Mesodermal cell (in vitro differentiated cells): ENCODE results near the gene ARMC8.

ENCODE experiments used
- H3K27ac ChIP-seq: 2 replicates; pipeline ENCODE4 v1.7.0; 2013; ENCODE audit warnings: mild to moderate bottlenecking, low read depth, low read length, moderate library complexity; ENCODE audit not compliant: severe bottlenecking
- H3K36me3 ChIP-seq: 2 replicates; pipeline ENCODE4 v1.7.1; 2013; ENCODE audit warnings: mild to moderate bottlenecking, low read length, moderate library complexity; ENCODE audit not compliant: control insufficient read depth, insufficient read depth
- H3K4me1 ChIP-seq: one replicate; pipeline ENCODE4 v1.7.1; 2013; ENCODE audit warnings: mild to moderate bottlenecking, low read length; ENCODE audit not compliant: insufficient read depth, control insufficient read depth, poor library complexity, severe bottlenecking
- H3K4me3 ChIP-seq: 2 replicates; pipeline ENCODE4 v1.7.0; 2013; ENCODE audit warnings: low read length, control low read depth, mild to moderate bottlenecking; ENCODE audit not compliant: insufficient read depth, poor library complexity, severe bottlenecking; ENCODE audit errors: extremely low read depth
- H3K9me3 ChIP-seq: 2 replicates; pipeline ENCODE4 v1.7.1; 2013; ENCODE audit warnings: mild to moderate bottlenecking, low read length, moderate library complexity; ENCODE audit not compliant: control insufficient read depth
- WGBS, 2 experiments: methylation state at CpG; one replicate each; pipeline ENCODE4 v1.1.5; 2013; ENCODE audit warnings: missing lambda C conversion rate in 2 of 2; ENCODE audit not compliant: insufficient coverage in 2 of 2; 5-methylcytosine and 5-hydroxymethylcytosine counted together

ARMC8 gene

DNA sequence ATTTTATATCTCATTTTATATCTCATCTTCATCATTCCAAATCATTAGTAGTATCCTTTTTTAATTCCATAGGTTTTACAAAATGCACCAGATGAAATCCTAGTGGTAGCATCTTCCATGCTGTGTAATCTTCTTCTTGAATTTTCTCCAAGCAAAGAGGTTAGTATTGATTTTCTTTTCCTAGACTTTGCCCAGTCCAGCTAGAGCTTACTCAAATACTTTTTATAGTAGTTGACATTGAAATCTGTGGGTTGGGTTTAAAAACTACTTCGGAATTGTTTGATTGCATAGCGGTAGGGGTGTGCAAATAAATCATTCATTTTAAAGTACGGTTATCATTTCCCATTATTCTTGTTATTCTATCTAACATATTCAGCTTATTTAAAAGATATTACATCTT lies 80.0 kb downstream of the ARMC8 start:
- H3K27ac ChIP-seq = no peak overlapping the region
- H3K36me3 ChIP-seq = peaks cover 43% of the 10 kb centered on the region
- H3K9me3 ChIP-seq = no peaks in the 10 kb centered on the region
- no peak overlapping the region for H3K4me3 ChIP-seq
- H3K4me1 ChIP-seq = no peaks in the 10 kb centered on the region
- no CpG with 5 or more reads among the region's 3 CpGs for WGBS, 2 experiments

DNA sequence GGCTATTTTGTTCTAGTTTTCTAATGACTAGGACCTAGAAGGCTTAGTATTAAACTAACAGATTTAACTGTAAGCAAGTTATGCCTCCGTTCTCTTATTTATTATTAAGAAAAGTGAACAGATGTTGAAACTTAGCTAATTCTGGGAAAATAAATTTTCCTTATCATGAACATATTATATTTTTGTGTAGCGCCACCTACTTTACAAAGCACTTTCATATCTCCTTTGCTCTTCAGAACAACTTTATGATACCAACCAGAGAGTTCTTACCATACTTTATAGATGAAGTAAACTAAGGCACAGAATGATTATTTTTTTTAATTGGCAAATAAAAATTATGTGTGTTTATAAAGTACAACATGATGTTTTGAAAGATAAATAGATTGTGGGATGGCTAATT lies 83.1 kb downstream of the ARMC8 start:
- WGBS, 2 experiments = no CpG with 5 or more reads among the region's 2 CpGs
- Histone ChIP-seq H3K4me1 (no peaks in the 10 kb centered on the region), H3K36me3 (peaks cover 59% of the 10 kb centered on the region), H3K4me3 (no peak overlapping the region), H3K9me3 (no peaks in the 10 kb centered on the region), H3K27ac (no peak overlapping the region)

DNA sequence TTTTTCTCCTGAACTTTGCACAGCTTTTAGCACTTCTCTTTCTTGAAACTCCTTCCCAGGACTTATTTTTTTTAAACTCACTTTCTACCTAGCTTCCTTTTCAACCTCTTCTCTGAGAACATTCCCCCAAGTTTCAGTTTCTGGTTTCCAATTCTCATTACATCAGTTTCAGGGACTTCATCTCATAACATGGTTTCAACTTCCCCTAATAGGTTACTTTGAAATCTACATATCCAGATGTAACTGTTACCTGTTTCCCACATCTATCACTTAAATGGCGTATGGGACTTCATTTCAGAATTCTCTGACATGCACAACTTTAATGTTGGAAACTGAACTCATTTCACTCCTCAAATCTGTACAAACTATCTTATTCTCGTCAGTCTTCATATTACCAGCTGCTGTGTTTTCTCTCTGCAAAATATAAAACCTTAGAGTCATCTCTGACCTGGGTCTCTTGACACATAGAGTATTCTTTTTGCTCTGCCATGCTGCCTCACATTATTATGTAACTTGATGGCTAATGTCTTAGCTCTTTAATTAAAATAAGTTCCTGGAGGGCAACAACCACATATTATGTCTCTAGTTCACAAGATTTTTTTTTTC lies 84.2 kb downstream of the ARMC8 start:
- Histone ChIP-seq H3K36me3 (peaks cover 62% of the 10 kb centered on the region), H3K9me3 (no peaks in the 10 kb centered on the region), H3K27ac (no peak overlapping the region), H3K4me3 (no peak overlapping the region), H3K4me1 (no peaks in the 10 kb centered on the region)
- 91 to 100% methylated on average over 2 of the region's 2 CpGs for WGBS, 2 experiments

DNA sequence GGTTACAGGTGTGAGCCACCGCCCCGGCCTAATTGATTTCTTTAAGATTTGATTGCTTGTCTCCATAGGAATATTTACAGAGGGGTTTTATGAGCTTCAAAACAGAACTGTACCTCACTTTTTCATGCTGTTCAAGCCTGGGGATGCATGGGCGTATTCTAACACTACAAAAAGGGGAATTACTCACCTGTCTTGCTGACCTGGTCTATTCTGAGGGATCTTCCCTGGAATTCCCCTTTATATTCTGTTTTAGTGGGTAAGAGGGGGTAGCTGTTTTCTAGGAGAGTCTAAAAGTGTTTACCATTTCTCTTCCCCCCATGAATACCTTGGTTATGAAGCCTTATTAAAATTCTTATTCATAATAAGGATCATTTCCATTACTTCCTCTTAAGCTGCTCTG lies 94.5 kb downstream of the ARMC8 start:
- WGBS, 2 experiments = 100% methylated on average over 2 of the region's 3 CpGs; no CpG with 5 or more reads in 1 of the 2 experiments
- H3K27ac ChIP-seq = no peak overlapping the region

DNA sequence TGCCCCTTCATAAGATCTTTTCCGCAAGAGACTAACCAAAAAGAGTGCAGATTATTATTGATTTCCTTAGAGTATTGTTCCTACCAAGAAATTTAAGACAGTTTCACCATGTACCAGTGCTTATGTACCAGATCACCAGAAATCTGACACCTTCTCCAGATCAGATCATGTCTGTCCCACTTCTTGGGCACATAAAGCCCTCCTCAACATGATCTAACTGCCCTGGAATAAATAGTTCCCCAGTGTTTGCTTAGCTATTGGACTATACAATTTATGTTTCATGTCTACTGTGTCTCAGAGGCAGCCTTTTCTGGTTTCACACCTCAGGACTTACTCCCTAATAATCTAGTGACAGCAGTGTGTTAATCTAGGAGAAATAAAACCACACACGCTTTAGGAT lies 95.7 kb downstream of the ARMC8 start:
- no CpG with 5 or more reads among the region's 2 CpGs for WGBS, 2 experiments
- Histone ChIP-seq H3K27ac (no peak overlapping the region), H3K36me3 (peaks cover 50% of the 10 kb centered on the region)

More for the DNA sequence above, 94.5 kb downstream of the ARMC8 start:
- Histone ChIP-seq H3K4me1 (no peaks in the 10 kb centered on the region), H3K36me3 (peaks cover 39% of the 10 kb centered on the region), H3K9me3 (no peaks in the 10 kb centered on the region), H3K4me3 (no peak overlapping the region)

DNA sequence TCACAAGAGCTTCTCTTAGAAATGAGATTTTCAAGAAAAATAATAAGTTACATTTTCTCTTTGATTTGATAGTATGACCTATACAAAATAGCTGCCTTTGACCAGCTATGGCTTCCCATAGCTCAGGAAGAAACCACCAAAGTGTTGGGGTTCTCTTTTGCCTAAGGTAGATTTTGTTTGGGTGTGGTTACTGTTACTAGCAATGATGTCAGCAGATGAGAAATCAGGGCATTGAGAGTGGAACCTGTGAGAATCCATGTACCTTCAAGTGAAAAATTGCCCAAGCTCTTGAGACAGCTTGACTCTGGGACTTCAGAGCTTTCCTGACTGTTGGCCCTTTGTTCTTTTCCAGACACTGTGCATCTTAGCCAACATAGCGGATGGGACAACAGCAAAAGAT lies 97.0 kb downstream of the ARMC8 start:
- Histone ChIP-seq H3K9me3 (no peaks in the 10 kb centered on the region), H3K27ac (no peak overlapping the region), H3K4me1 (no peaks in the 10 kb centered on the region), H3K36me3 (peaks cover 60% of the 10 kb centered on the region), H3K4me3 (no peak overlapping the region)
- WGBS, 2 experiments = 100% methylated on average over 1 of the region's 1 CpG; no CpG with 5 or more reads in 1 of the 2 experiments

More for the DNA sequence above, 95.7 kb downstream of the ARMC8 start:
- Histone ChIP-seq H3K4me3 (no peak overlapping the region), H3K4me1 (no peaks in the 10 kb centered on the region), H3K9me3 (no peaks in the 10 kb centered on the region)

DNA sequence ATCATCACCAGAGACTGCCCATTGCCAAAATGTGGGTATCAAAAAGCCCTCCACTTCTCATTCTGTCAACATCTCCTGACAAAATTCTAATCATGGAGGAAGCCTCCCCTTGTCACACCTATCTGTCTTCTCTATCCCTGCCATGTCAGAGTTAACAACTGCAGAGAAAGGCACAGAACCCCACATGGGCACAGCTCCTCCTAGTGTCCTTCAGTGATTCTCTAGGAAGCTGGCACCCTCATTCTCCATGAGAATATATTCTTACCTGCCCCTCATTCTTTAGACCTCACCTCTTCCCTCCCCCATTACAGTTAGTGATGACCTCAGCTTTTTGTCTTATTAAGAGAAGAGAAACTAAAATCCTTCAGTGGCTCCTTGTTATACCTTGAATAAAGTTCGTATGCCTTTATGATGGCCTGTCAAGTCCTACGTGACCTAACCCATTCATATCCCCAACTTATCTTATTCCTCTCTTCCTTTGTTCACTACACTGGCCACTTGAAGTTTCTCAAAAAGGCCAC lies 97.9 kb downstream of the ARMC8 start:
- 90 to 94% methylated on average over 2 of the region's 2 CpGs for WGBS, 2 experiments
- no peaks in the 10 kb centered on the region for H3K9me3 ChIP-seq
- peaks cover 70% of the 10 kb centered on the region for H3K36me3 ChIP-seq
- no peak overlapping the region for H3K4me3 ChIP-seq
- no peak overlapping the region for H3K27ac ChIP-seq
- H3K4me1 ChIP-seq = no peaks in the 10 kb centered on the region

DNA sequence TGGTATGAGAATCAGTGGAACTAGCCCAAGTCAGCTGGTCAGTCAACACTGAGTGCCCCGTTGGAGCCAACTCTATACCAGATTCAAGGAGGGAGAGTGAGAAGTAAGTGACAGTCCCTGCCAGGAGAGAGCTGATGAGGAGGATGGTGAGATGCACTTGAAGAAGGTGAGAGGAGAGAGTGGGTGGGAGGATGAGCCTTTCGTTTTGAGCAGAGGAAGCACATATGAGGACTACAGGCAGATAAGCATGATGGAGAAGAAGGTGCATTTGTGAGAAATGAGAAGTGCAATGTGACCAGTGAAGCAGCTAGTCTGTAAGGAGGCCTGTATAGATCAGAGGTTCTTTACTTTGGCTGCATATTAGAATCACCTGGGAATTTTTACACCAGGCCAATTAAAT lies 102.2 kb downstream of the ARMC8 start:
- no peak overlapping the region for H3K4me3 ChIP-seq
- WGBS, 2 experiments = 84 to 100% methylated on average over 1 to 2 of the region's 2 CpGs
- H3K36me3 ChIP-seq = peaks cover 84% of the 10 kb centered on the region

DNA sequence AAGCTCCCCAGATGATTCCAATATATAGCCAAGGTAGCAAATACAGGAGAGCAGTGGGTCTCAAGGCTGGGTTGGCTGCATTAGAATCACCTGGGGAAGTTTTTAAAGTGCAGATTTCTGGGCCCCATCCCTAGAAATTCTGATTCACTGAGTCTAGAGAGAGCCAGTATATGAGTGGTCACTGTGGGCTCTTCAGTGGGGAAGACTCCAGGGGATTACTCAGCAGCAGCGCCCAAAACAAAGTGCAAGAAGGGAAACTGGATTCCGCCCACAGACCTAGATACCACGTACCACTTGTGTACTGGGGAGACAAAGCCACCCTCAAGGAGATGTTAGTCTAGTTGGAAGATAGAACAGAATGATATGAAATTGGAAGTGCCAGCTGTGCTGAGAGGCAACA lies 102.6 kb downstream of the ARMC8 start:
- 95 to 96% methylated on average over 2 to 3 of the region's 3 CpGs for whole genome bisulfite sequencing, 2 experiments
- H3K36me3 ChIP-seq = peaks cover 83% of the 10 kb centered on the region

More for the DNA sequence above, 102.2 kb downstream of the ARMC8 start:
- no peak overlapping the region for H3K27ac ChIP-seq
- H3K4me1 ChIP-seq = no peaks in the 10 kb centered on the region
- H3K9me3 ChIP-seq = no peaks in the 10 kb centered on the region

DNA sequence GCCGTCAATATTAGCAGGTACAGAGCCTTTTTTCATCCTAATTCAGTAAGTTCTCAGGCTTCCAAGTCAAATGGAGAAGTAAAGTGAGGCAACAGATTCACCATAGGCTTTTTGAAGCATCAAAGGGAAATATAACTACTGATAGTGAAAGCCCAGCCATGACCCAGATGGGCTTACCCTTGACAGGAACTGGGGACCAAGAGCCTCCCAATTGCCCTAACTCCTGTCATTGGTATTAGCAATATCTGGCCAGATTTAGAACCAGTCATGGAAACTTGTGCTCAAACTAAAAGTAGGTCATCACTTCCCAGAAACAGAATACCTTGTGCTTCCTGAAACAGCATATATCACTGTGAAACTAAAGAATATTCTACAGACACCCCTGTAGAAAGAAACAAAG lies 109.5 kb downstream of the ARMC8 start:
- Histone ChIP-seq H3K4me1 (no peaks in the 10 kb centered on the region), H3K27ac (no peak overlapping the region), H3K36me3 (peaks cover 47% of the 10 kb centered on the region), H3K4me3 (no peak overlapping the region), H3K9me3 (no peaks in the 10 kb centered on the region)
- 100% methylated on average over 1 of the region's 1 CpG; no CpG with 5 or more reads in 1 of the 2 experiments for whole genome bisulfite sequencing, 2 experiments

More for the DNA sequence above, 102.6 kb downstream of the ARMC8 start:
- H3K9me3 ChIP-seq = no peaks in the 10 kb centered on the region
- H3K4me3 ChIP-seq = no peak overlapping the region
- no peaks in the 10 kb centered on the region for H3K4me1 ChIP-seq
- no peak overlapping the region for H3K27ac ChIP-seq

DNA sequence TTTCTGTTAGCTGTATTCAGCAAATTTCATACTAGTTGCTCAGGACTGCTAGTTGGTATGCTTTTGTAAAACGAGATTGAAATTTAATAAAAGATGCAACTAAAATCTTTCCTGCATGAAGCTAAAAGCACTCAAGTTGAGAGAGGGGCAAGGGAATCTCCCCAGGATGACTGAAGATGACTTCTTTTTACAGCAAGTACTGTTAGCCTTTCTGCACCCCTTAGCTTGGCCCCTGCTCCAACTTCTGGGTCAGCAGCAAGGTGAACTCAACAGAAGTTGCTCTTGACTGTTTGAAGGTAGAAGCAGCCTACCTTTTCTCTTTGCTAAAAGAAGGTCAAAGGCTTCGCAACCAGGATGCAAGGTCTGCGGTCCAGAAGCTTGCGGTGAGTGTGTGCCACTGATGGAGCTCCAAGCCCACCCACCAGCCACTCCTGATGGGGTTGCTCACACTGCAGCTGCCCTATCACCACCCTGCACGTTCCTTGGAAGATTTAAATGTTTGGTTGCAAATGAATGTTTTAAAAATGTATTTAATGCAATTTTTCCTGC lies 110.0 kb downstream of the ARMC8 start:
- Histone ChIP-seq H3K4me3 (no peak overlapping the region), H3K27ac (no peak overlapping the region), H3K9me3 (no peaks in the 10 kb centered on the region), H3K4me1 (no peaks in the 10 kb centered on the region), H3K36me3 (peaks cover 46% of the 10 kb centered on the region)
- WGBS, 2 experiments = 100% methylated on average over 3 of the region's 5 CpGs; no CpG with 5 or more reads in 1 of the 2 experiments
